HG02885 (cell line): ENCODE measurements around the gene ROR2.

Experiments
- ATAC-seq: cut with Tn5 transposase; IDR thresholded peaks from one replicate; pipeline ENCODE4 v1.9.1; 2021; ENCODE audit warnings: mild to moderate bottlenecking; ENCODE audit not compliant: unreplicated experiment, poor library complexity

Gene ROR2

DNA sequence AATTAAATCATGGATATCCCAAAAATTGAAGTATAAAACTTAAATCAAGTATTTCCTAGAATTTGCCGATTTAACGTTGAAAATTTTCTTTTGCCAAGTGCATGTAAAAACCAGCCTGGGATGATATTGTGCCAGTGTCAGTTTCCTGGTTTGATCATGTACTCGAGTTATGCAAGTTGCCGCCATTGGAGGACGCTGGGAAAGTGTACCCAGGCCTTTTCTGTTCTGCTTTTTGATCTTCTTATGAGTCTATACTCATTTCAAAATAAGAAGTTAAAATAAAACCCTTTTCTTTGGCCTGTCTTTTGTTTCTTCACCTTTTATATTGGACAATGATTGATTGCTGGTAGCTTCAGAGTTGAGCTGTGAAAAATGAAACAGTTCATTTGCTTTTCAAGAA lies 433.3 kb downstream of the ROR2 start:
- no peak for ATAC-seq

DNA sequence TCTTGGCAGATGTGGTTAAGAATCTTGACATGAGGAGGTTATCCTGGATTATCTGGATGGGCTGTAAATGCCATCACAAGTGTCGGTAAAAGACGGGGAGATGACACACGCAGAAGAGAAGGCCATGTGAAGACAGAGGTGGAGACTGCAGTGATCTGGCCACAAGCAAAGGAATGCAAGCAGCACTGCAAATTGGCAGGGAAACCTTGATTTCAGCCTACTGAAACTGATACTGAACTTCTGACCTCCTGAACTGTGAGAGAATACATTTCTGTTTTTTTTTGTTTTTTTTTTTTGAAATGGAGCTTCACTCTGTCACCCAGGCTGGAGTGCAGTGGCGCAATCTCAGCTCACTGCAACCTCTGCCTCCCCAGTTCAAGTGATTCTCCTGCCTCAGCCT lies 433.9 kb downstream of the ROR2 start:
- no peak for ATAC-seq

DNA sequence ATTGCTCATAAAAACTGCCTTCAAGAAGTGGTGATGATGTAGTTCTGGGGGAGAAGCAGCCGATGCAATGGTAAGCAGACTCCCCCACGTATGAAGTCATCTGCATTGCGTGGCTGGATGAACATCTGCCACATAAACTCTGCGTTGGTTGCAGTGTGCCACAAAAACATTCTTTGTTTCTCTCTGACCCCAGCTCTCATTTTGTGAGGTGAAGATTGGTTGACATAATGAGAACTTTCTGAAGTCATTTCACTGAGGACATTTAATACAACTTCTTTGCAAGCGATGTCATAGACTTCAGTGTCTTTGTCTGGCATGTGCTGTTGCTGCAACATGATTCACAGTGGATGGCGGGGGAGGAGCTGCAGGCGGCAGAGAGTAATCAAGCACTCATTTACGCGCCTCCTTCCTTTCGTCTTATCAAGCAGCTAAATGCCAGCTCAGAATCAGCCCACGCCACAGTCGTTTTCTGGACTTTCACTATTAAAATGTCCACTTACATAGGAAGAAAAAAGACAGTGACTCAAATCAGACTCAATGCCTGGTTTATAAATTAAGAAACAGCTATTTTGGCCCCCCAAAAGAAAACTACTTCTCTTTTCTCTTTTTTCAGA lies 434.8 kb downstream of the ROR2 start:
- peak; percentile 68 for ATAC-seq
